HG03025 (cell line): ENCODE results near the gene IDE.
"Not testable (repeated sequence)": the region's sequence is repeated elsewhere in the genome, so short reads cannot be mapped to it uniquely, and the experiment has no call there.

Experiments used
- ATAC-seq: cut with Tn5 transposase; IDR thresholded peaks from one replicate; pipeline ENCODE4 v1.9.1; 2021; ENCODE audit warnings: mild to moderate bottlenecking, moderate library complexity; ENCODE audit not compliant: unreplicated experiment, low FRiP score

IDE gene

GRCh38 chr10:92430103-92430502 is 143.8 kb downstream of the IDE start:
- no peak for ATAC-seq

GRCh38 chr10:92421550-92421949 is 152.3 kb downstream of the IDE start:
- no peak for ATAC-seq

- ATAC-seq: no peak
These were observed 153.2 kb downstream of the IDE start for GRCh38 chr10:92420546-92421275.

- no peak for ATAC-seq
These were observed 153.9 kb downstream of the IDE start for GRCh38 chr10:92419740-92420545.

- ATAC-seq: no peak
These were observed 155.0 kb downstream of the IDE start for GRCh38 chr10:92418891-92419290.

GRCh38 chr10:92418221-92418620 is 155.7 kb downstream of the IDE start:
- no peak for ATAC-seq

GRCh38 chr10:92413519-92413918 is 160.4 kb downstream of the IDE start:
- no peak for ATAC-seq

- no peak for ATAC-seq
These were observed 160.9 kb downstream of the IDE start for GRCh38 chr10:92413011-92413410.

GRCh38 chr10:92411406-92411805 is 162.5 kb downstream of the IDE start:
- no peak for ATAC-seq

GRCh38 chr10:92410501-92410900 is 163.4 kb downstream of the IDE start:
- no peak for ATAC-seq

- ATAC-seq: no peak
These were observed 165.9 kb downstream of the IDE start for GRCh38 chr10:92408017-92408361.

GRCh38 chr10:92407305-92408016 is 166.4 kb downstream of the IDE start:
- ATAC-seq: no peak

GRCh38 chr10:92405419-92405924 is 168.4 kb downstream of the IDE start:
- ATAC-seq: no peak

GRCh38 chr10:92404612-92405418 is 169.1 kb downstream of the IDE start:
- no peak for ATAC-seq

GRCh38 chr10:92402234-92402633 is 171.7 kb downstream of the IDE start:
- ATAC-seq: not testable (repeated sequence)
